EH (cell line): ENCODE results near the gene MACF1.
"Not testable (repeated sequence)": the region's sequence is repeated elsewhere in the genome, so short reads cannot be mapped to it uniquely, and the experiment has no call there.

Experiments
- DNase-seq: peaks from one replicate; pipeline ENCODE4 v3.0.0-alpha.2; 2015; ENCODE audit warnings: low read depth

The MACF1 gene, protein sequence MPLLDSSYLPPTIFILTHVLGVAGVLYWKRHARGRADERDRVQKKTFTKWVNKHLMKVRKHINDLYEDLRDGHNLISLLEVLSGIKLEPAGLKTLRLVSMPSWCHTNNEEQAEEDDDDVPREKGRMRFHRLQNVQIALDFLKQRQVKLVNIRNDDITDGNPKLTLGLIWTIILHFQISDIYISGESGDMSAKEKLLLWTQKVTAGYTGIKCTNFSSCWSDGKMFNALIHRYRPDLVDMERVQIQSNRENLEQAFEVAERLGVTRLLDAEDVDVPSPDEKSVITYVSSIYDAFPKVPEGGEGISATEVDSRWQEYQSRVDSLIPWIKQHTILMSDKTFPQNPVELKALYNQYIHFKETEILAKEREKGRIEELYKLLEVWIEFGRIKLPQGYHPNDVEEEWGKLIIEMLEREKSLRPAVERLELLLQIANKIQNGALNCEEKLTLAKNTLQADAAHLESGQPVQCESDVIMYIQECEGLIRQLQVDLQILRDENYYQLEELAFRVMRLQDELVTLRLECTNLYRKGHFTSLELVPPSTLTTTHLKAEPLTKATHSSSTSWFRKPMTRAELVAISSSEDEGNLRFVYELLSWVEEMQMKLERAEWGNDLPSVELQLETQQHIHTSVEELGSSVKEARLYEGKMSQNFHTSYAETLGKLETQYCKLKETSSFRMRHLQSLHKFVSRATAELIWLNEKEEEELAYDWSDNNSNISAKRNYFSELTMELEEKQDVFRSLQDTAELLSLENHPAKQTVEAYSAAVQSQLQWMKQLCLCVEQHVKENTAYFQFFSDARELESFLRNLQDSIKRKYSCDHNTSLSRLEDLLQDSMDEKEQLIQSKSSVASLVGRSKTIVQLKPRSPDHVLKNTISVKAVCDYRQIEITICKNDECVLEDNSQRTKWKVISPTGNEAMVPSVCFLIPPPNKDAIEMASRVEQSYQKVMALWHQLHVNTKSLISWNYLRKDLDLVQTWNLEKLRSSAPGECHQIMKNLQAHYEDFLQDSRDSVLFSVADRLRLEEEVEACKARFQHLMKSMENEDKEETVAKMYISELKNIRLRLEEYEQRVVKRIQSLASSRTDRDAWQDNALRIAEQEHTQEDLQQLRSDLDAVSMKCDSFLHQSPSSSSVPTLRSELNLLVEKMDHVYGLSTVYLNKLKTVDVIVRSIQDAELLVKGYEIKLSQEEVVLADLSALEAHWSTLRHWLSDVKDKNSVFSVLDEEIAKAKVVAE (N-terminal part only)

GRCh38 chr1:39204441-39205081 lies at the start of gene MACF1:
TSS of gene MACF1 (plus strand) at chr1:39204695. CDS start at chr1:39205023, 328 bp downstream.
- DNase-seq: peak; percentile 98

GRCh38 chr1:39157304-39157703 lies 47.2 kb upstream of the MACF1 start:
- no peak for DNase-seq

- no peak for DNase-seq
Observed at GRCh38 chr1:39158327-39159086, 46.0 kb upstream of the MACF1 start.

- peak; percentile 78 for DNase-seq
Observed at GRCh38 chr1:39159224-39160036, 45.1 kb upstream of the MACF1 start.

- peak; percentile 71 for DNase-seq
Observed at GRCh38 chr1:39160703-39161102, 43.8 kb upstream of the MACF1 start.

GRCh38 chr1:39161811-39162210 lies 42.7 kb upstream of the MACF1 start:
- DNase-seq: not testable (repeated sequence)

- no peak for DNase-seq
Observed at GRCh38 chr1:39163469-39163868, 41.0 kb upstream of the MACF1 start.

DNA sequence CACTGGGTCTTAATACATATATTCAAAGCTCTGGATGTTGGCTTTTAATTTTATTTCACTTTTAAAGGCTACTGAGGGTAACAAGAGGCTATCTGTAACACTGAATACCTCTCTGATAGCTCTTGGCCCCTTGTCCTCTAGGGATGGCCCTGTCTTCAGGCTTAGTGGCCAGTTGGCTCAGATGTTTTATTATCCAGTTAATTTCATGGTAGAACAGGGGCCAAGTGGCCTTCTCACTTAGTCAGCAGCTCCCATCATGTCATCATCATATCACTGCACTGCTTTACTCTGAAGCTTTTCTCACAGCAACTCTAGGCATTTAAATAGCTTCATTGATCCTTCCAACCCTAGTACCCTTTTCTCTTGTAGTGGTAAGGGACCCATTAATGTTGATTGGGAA lies 40.2 kb upstream of the MACF1 start:
- no peak for DNase-seq

- DNase-seq: peak; percentile 60
Observed at GRCh38 chr1:39165049-39165448, 39.4 kb upstream of the MACF1 start.

- DNase-seq: no peak
Observed at GRCh38 chr1:39165488-39165887, 39.0 kb upstream of the MACF1 start.

GRCh38 chr1:39167632-39168209 lies 36.8 kb upstream of the MACF1 start:
- peak; percentile 59 for DNase-seq

DNA sequence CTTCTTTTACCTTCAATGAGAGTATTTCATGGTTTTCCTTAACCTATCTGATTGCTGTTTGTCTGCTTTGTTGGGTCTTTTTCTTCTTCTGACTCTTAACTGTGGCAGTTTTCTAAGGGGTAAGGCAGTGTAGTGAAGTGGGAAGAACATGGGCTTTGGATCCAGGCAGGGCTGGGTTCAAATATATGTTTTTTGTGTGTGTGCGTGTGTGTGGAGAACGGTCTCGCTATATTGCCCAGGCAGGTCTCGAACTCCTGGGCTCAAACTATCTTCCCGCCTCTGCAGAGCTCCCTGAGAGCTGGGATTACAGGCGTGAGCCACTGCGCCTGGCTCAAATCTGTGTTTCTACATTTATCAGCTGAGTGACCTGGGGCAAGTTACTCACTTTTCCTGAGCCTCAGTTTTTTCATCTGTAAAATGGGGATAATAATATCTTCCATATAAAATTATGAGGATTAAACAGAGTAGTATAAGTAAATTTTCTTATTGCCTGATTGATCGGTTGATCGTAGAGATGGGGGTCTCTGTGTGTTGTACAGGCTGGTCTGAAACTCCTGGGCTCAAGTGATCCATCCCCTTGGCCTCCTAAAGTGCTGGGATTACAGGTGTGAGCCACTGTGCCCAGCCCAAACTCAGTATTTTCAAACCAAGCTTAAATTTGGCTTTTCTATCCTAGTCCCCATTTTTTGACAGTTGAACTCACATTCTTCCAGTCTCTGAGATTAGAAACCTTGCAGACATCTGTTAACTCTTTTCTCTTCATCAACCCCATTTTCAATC lies 36.0 kb upstream of the MACF1 start:
- no peak for DNase-seq

- no peak for DNase-seq
Observed at GRCh38 chr1:39170731-39171667, 33.5 kb upstream of the MACF1 start.

DNA sequence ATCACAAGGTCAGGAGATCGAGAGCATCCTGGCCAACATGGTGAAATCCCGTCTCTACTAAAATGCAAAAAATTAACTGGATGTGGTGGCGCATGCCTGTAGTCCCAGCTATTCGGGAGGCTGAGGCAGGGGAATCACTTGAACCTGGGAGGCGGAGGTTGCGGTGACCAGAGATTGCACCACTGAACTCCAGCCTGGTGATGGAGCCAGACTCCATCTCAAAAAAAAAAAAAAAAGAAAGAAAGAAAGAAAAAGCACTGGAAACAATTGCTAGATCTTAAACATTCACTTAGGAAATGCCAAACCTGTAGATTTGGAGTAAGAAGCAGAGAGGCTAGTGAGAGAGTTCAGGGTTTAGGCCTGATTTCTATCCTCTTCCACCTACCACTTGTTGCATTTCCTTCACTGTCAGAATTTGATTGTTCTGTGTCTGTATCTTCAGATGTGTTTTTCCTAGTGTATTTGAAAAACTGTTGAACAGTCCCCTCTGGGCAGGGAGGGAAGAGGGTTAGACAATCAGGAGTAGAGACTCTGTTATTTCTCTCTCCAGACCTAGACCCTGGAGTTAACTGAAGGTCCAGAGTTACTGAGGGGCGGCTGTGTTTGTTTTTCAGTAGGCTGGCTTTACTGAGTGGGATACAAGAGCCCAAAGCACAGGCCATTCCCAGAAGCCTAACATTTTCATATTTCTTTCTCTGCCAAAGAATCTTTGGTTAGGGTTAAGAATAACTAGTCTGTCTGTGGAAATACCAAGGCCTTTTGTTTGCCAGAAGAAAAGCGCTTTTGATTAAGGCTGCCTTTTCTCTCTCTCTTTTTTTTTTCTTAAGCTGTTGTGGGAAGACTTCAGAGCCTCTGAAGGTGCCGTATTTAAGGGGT lies 31.1 kb upstream of the MACF1 start:
- DNase-seq: no peak

GRCh38 chr1:39173995-39174380 lies 30.5 kb upstream of the MACF1 start:
- no peak for DNase-seq

DNA sequence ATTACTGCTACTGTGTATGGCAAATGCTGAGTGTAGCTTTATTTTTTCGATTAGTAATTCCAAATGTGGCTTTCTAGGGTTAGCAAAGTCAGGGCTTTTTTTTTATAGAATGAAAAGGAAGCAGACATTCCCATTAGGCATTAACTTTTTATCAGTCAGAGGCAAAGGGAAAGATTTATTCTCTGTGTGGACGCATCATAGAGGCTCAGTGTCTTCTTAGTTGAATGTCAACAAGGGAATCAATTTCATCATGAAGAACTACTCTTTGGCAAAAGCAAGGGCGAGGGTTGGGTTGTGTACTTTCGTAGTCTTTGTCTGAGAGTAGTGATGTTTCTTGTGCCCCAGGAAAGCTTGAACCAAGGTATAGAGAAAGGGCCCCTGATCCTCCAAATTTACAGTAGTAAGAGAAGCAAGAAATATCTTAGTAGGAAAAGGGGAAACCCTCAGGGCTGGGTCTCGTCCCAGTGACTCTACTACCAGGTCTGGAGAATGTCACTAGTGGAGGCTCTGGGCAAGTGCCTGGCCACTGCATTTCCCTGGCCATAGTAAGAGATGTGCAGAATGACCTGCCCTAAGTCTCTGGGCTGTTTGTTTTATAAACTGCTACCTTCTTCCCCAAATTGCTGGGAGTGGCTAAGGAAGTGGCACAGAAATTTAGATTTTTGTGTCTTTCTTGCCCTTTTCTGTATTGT lies 30.0 kb upstream of the MACF1 start:
- no peak for DNase-seq
